HCT116 (cell line): ENCODE results near the gene NCR3LG1. TPM values are rescaled to one million over a fixed set of nuclear protein-coding genes. Genes with fewer than 3 reads are reported as not detected.
A peak's percentile ranks its signal among the peaks of the same experiment; 100 is the strongest.

Source experiments
- ATAC-seq: fragments of 200-7000 bp; cut with Tn5 transposase; 2 replicates; pipeline ENCODE4 v1.9.1; 2020; ENCODE audit warnings: mild to moderate bottlenecking, moderate library complexity
- BruUV-seq: library from RNA; stranded (reverse); fragments of 400-500 nt; replicated peaks from 2 replicates; lab custom pipeline; 2021; lab: Mats Ljungman, UMichigan
- CTCF ChIA-PET: fragments of 300-600 bp; sonication (Branson Sonifier 250); formaldehyde crosslinking; loops from one replicate; lab custom pipeline; 2021; ENCODE audit warnings: antibody characterized with exemption; lab: Charles Lee
- POLR2A ChIA-PET: fragments of 300-600, 350-600 bp; sonication (Branson Sonifier 250); formaldehyde crosslinking; loops from one replicate; lab custom pipeline; 2021; ENCODE audit warnings: antibody characterized with exemption; lab: Charles Lee
- RAD21 ChIA-PET, 2 experiments: fragments of 300-600 bp; sonication (Branson Sonifier 250); formaldehyde crosslinking; loops; one replicate each; lab custom pipeline; 2023; ENCODE audit warnings: low total read pairs in 2 of 2; ENCODE audit not compliant: uncharacterized antibody in 2 of 2, unreplicated experiment in 2 of 2, low non-redundant PET in 1 of 2; lab: Charles Lee
- DNase-seq: peaks from one replicate; pipeline ENCODE4 v3.0.0-alpha.2; 2010; ENCODE audit warnings: low read depth, low spot score
- H2AFZ ChIP-seq: fragments of 200-600 bp; shearing (Covaris generic), sonication (generic); 2 replicates; pipeline ENCODE4 v1.6.1; 2017; ENCODE audit warnings: low read depth, mixed run types, mixed read lengths, antibody characterized with exemption, low read length; ENCODE audit not compliant: poor library complexity, severe bottlenecking
- H3K27ac ChIP-seq: 2 replicates; pipeline ENCODE4 v1.5.1; 2012; ENCODE audit warnings: low read depth, low read length
- H3K27me3 ChIP-seq: fragments of 200-600 bp; sonication (generic); 2 replicates; pipeline ENCODE4 v1.6.1; 2016; ENCODE audit warnings: mixed run types, low read length, mixed read lengths; ENCODE audit not compliant: insufficient read depth
- H3K36me3 ChIP-seq, 2 experiments: fragments of 200-500 bp in 1 of 2; fragments of 200-600 bp in 1 of 2; sonication (Bioruptor generic) in 1 of 2; sonication (generic) in 1 of 2; 2 replicates each; pipeline versions ENCODE4 v1.5.1 to v1.6.1; 2014 to 2016; ENCODE audit warnings: low read length in 2 of 2, inconsistent platforms in 1 of 2, mixed read lengths in 1 of 2, mixed run types in 1 of 2; ENCODE audit not compliant: insufficient read depth in 2 of 2, control insufficient read depth in 1 of 2
- H3K4me1 ChIP-seq, 2 experiments: fragments of 200-600 bp in 1 of 2; sonication (generic) in 1 of 2; 2 replicates each; pipeline versions ENCODE4 v1.5.1 to v1.6.1; 2012 to 2017; ENCODE audit warnings: low read length in 2 of 2, inconsistent platforms in 1 of 2, mild to moderate bottlenecking in 1 of 2, mixed read lengths in 1 of 2, mixed run types in 1 of 2, moderate library complexity in 1 of 2; ENCODE audit not compliant: insufficient read depth in 2 of 2, control insufficient read depth in 1 of 2
- H3K4me2 ChIP-seq: fragments of 200-600 bp; sonication (generic); 2 replicates; pipeline ENCODE4 v1.6.1; 2017; ENCODE audit warnings: mixed run types, low read length, mixed read lengths
- H3K4me3 ChIP-seq, 2 experiments: fragments of 200-600 bp in 1 of 2; sonication (generic) in 1 of 2; replicated peaks in 1 of 2; 2 replicates each; pipeline ENCODE4 v1.5.1; 2011 to 2016; ENCODE audit warnings: low read length in 2 of 2, control low read depth in 1 of 2, low read depth in 1 of 2, mild to moderate bottlenecking in 1 of 2, mixed read lengths in 1 of 2, mixed run types in 1 of 2
- H3K79me2 ChIP-seq: fragments of 200-600 bp; sonication (generic); 2 replicates; pipeline ENCODE4 v1.6.1; 2017; ENCODE audit warnings: mild to moderate bottlenecking, mixed run types, low read length, moderate library complexity, mixed read lengths; ENCODE audit not compliant: insufficient read depth
- H3K9ac ChIP-seq: fragments of 200-600 bp; sonication (generic); 2 replicates; pipeline ENCODE4 v1.6.1; 2016; ENCODE audit warnings: low read length, mixed read lengths
- H3K9me2 ChIP-seq: fragments of 200-600 bp; sonication (generic), shearing (Covaris generic); 2 replicates; pipeline ENCODE4 v1.6.1; 2017; ENCODE audit warnings: mixed run types, mild to moderate bottlenecking, moderate library complexity; ENCODE audit not compliant: insufficient read depth
- H3K9me3 ChIP-seq, 2 experiments: fragments of 200-500 bp in 1 of 2; fragments of 200-600 bp in 1 of 2; sonication (Bioruptor generic) in 1 of 2; sonication (generic) in 1 of 2; 2 replicates each; pipeline ENCODE4 v1.6.1; 2014 to 2017; ENCODE audit warnings: low read length in 2 of 2, mixed read lengths in 2 of 2, inconsistent platforms in 1 of 2, low read depth in 1 of 2, mild to moderate bottlenecking in 1 of 2, mixed run types in 1 of 2, moderate library complexity in 1 of 2; ENCODE audit not compliant: control insufficient read depth in 1 of 2, insufficient read depth in 1 of 2
- H4K20me1 ChIP-seq: fragments of 200-600 bp; sonication (generic), shearing (Covaris generic); 2 replicates; pipeline ENCODE4 v1.6.1; 2017; ENCODE audit warnings: mixed run types, mild to moderate bottlenecking, moderate library complexity; ENCODE audit not compliant: insufficient read depth
- ATF3 ChIP-seq: IDR thresholded peaks from 2 replicates; pipeline ENCODE4 v1.6.1; 2012
- CBX3 ChIP-seq: IDR thresholded peaks from 2 replicates; pipeline ENCODE4 v1.6.1; 2012; ENCODE audit warnings: low read depth
- CEBPB ChIP-seq: IDR thresholded peaks from 2 replicates; pipeline ENCODE4 v1.6.1; 2012; ENCODE audit warnings: low read depth
- CTCF ChIP-seq, 3 experiments: fragments of 200-600 bp in 1 of 3; sonication (generic) in 1 of 3; IDR thresholded peaks in 2 of 3; conservative IDR thresholded peaks in 1 of 3; 2 replicates each; pipeline ENCODE4 v1.5.1; 2012 to 2017; ENCODE audit warnings: low read depth in 2 of 3, low read length in 2 of 3, antibody characterized with exemption in 1 of 3, borderline replicate concordance in 1 of 3, control low read depth in 1 of 3, mild to moderate bottlenecking in 1 of 3, mixed read lengths in 1 of 3, mixed run types in 1 of 3, moderate library complexity in 1 of 3; ENCODE audit not compliant: insufficient read depth in 1 of 3
- EGR1 ChIP-seq: IDR thresholded peaks from 2 replicates; pipeline ENCODE4 v1.6.1; 2012; ENCODE audit warnings: low read depth
- ELF1 ChIP-seq: IDR thresholded peaks from 2 replicates; pipeline ENCODE4 v1.6.1; 2012; ENCODE audit warnings: low read depth, borderline replicate concordance
- EZH2 ChIP-seq: fragments of 200-600 bp; sonication (generic); IDR thresholded peaks from 2 replicates; pipeline ENCODE4 v1.6.1; 2017; ENCODE audit warnings: antibody characterized with exemption, mixed run types
- EZH2phosphoT487 ChIP-seq: fragments of 200-600 bp; IDR thresholded peaks from 2 replicates; pipeline ENCODE4 v1.6.1; 2018; ENCODE audit warnings: antibody characterized with exemption, borderline replicate concordance
- FOSL1 ChIP-seq: IDR thresholded peaks from 2 replicates; pipeline ENCODE4 v1.6.1; 2012; ENCODE audit warnings: low read depth
- JUND ChIP-seq: IDR thresholded peaks from 2 replicates; pipeline ENCODE4 v1.6.1; 2012
- MAX ChIP-seq: IDR thresholded peaks from 2 replicates; pipeline ENCODE4 v1.6.1; 2012
- POLR2A ChIP-seq: IDR thresholded peaks from 2 replicates; pipeline ENCODE4 v1.7.0; 2011; ENCODE audit warnings: borderline replicate concordance; ENCODE audit not compliant: insufficient read depth, insufficient read length; ENCODE audit errors: extremely low read depth
- POLR2AphosphoS5 ChIP-seq: IDR thresholded peaks from 2 replicates; pipeline ENCODE4 v1.6.1; 2011; ENCODE audit warnings: mild to moderate bottlenecking, low read depth, low read length, moderate library complexity
- RAD21 ChIP-seq: IDR thresholded peaks from 2 replicates; pipeline ENCODE4 v1.6.1; 2012; ENCODE audit warnings: low read depth, mild to moderate bottlenecking
- SIN3A ChIP-seq: IDR thresholded peaks from 2 replicates; pipeline ENCODE4 v1.6.1; 2012; ENCODE audit warnings: low read depth
- SP1 ChIP-seq: IDR thresholded peaks from 2 replicates; pipeline ENCODE4 v1.6.1; 2012; ENCODE audit warnings: low read depth
- SRF ChIP-seq: IDR thresholded peaks from 2 replicates; pipeline ENCODE4 v1.6.1; 2012; ENCODE audit warnings: low read depth
- TCF7L2 ChIP-seq: IDR thresholded peaks from 2 replicates; pipeline ENCODE4 v1.7.0; 2011; ENCODE audit warnings: borderline replicate concordance, inconsistent platforms; ENCODE audit not compliant: insufficient read depth, insufficient read length; ENCODE audit errors: extremely low read depth
- YY1 ChIP-seq: IDR thresholded peaks from 2 replicates; pipeline ENCODE4 v1.6.1; 2011; ENCODE audit warnings: low read length, low read depth, moderate library complexity, mild to moderate bottlenecking; ENCODE audit not compliant: insufficient replicate concordance; ENCODE audit errors: extremely low read depth
- ZBTB33 ChIP-seq: IDR thresholded peaks from 2 replicates; pipeline ENCODE4 v1.6.1; 2011; ENCODE audit warnings: mild to moderate bottlenecking, low read length, moderate library complexity; ENCODE audit not compliant: insufficient replicate concordance; ENCODE audit errors: extremely low read depth
- ZFX ChIP-seq: fragments of 450-650 bp; IDR thresholded peaks from 2 replicates; pipeline ENCODE4 v1.6.1; 2017
- ZNF274 ChIP-seq: fragments of 200-500 bp; sonication (Bioruptor generic); IDR thresholded peaks from 2 replicates; pipeline ENCODE4 v1.6.1; 2014; ENCODE audit warnings: mild to moderate bottlenecking, low read depth, low read length, inconsistent platforms
- intact Hi-C: fragments of 100-400 bp; cut with micrococcal nuclease; formaldehyde crosslinking; loops from 2 replicates; pipeline ENCODE4 v1.10.0; 2022
- total RNA-seq: library from RNA; stranded (reverse); gene quantifications from one replicate; pipeline ENCODE4 v1.2.1, GENCODE V29; 2021; ENCODE audit not compliant: unreplicated experiment

Gene NCR3LG1
- total RNA-seq, 1 experiment from 2014 or later: 1.5 TPM

- intact Hi-C loops: no loop called here
- peak; percentile 72; the same call in 1 of the 2 replicates for ATAC-seq
- peak; percentile 56 for DNase-seq
- H3K27ac ChIP-seq: no peak overlapping the region
- peaks cover 3 to 12% of the 10 kb centered on the region in 2 experiments; a peak in 3 of 4 replicates for H3K4me1 ChIP-seq
- no peak overlapping the region for H2AFZ ChIP-seq
- no peak overlapping the region; a peak in 1 of 4 replicates for H3K4me3 ChIP-seq
- H3K4me2 ChIP-seq: peak overlapping the region; percentile 52
- H3K36me3 ChIP-seq: no peaks in the 10 kb centered on the region
- no TSS peak for BruUV-seq
- no peaks in the 10 kb centered on the region for H3K79me2 ChIP-seq
- no peak overlapping the region for H3K9ac ChIP-seq
- 0 out of 2 replicates have a peak, but pooled peaks cover 3% of the 10 kb centered on the region for H3K9me2 ChIP-seq
- no peaks in the 10 kb centered on the region for H3K9me3 ChIP-seq
- ChIA-PET CTCF (no interaction called here), RAD21 (no interaction called here), POLR2A (no interaction called here)
- H4K20me1 ChIP-seq: no peaks in the 10 kb centered on the region
- H3K27me3 ChIP-seq: no peaks in the 10 kb centered on the region
- TF ChIP-seq TCF7L2 (no peak), ZNF274 (no peak), ZBTB33 (no peak), ATF3 (no peak), ELF1 (no peak), FOSL1 (peak; percentile 75), ZFX (no peak), YY1 (no peak), EZH2phosphoT487 (no peak), CBX3 (no peak), POLR2A (no peak), EGR1 (no peak), EZH2 (no peak), SRF (no peak), POLR2AphosphoS5 (no peak), RAD21 (no peak), CEBPB (no peak), SP1 (0 out of 2 replicates have a peak, but pooled peaks have one; percentile 21), SIN3A (no peak), JUND (peak; percentile 52), MAX (no peak), CTCF (IDR thresholded peaks at IDR 0.05 in 2 of 3, conservative IDR thresholded peaks at IDR 0.05 in 1 of 3; ENCODE audit: borderline replicate concordance in 1 of 3, insufficient read depth in 1 of 3, low read depth in 2 of 3, low read length in 2 of 3) (no peak)
Observed at GRCh38 chr11:17343907-17344306, 7.7 kb upstream of the NCR3LG1 start.
